Brain microvascular endothelial cell (primary cell): Measurements from ENCODE around the gene TBC1D2.

Source experiments
- DNase-seq: peaks from one replicate; pipeline ENCODE4 v3.0.0-alpha.2; 2020
- H3K27ac ChIP-seq: fragments of 250-450 bp; sonication (Bioruptor Pico); 2 replicates; pipeline ENCODE4 v1.5.1; 2020; ENCODE audit warnings: mild to moderate bottlenecking, moderate library complexity
- H3K27me3 ChIP-seq: fragments of 250-450 bp; sonication (Bioruptor Pico); replicated peaks from 2 replicates; pipeline ENCODE4 v1.5.1; 2020; ENCODE audit warnings: mild to moderate bottlenecking
- H3K36me3 ChIP-seq: fragments of 250-450 bp; sonication (Bioruptor Pico); replicated peaks from 2 replicates; pipeline ENCODE4 v1.5.1; 2020; ENCODE audit warnings: mild to moderate bottlenecking
- H3K4me3 ChIP-seq: 2 replicates; pipeline ENCODE4 v1.5.1; 2011; ENCODE audit warnings: low read depth, mild to moderate bottlenecking, control low read depth, low read length, moderate library complexity
- CTCF ChIP-seq: IDR thresholded peaks from 2 replicates; pipeline ENCODE4 v1.5.1; 2011; ENCODE audit warnings: low read depth, mild to moderate bottlenecking, moderate library complexity, low read length, control low read depth, inconsistent platforms; ENCODE audit errors: missing control alignments
- in situ Hi-C: cut with HindIII; loops from 2 replicates; pipeline ENCODE4 v1.10.0; 2017; ENCODE audit warnings: low sequenced_read_pairs, low pct_ligation_motif_present

The TBC1D2 gene

DNA sequence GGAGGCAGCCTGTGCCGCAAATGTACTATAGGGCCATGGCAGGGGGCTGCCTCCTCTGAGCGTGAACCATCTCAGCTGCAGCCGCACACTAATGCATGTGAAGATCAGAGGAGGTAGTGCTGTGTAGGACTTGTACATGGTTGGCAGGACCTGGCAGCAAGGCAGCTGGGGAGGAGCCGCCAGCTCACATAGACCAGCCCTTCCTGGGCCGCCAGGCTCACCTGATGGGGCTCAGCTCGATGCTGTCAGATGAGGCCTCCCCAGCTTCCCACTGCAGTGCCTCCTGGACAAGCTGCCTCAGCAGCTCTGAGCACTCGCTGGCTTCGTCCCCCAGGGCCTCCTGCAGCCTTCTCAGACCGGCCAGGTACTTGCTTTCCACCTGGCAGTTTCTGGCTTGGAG is 45.0 kb downstream of the TBC1D2 start:
- Histone ChIP-seq H3K27ac (no peak overlapping the region), H3K36me3 (peaks cover 43% of the 10 kb centered on the region), H3K27me3 (no peaks in the 10 kb centered on the region), H3K4me3 (no peak overlapping the region)
- TF ChIP-seq CTCF = no peak
- in situ Hi-C loops = no loop called here
- no peak for DNase-seq

GRCh38 chr9:98209530-98209929 is 45.9 kb downstream of the TBC1D2 start:
- H3K27me3 ChIP-seq = no peaks in the 10 kb centered on the region
- H3K36me3 ChIP-seq = peaks cover 43% of the 10 kb centered on the region
- in situ Hi-C loops = no loop called here
- no peak overlapping the region for H3K27ac ChIP-seq
- no peak overlapping the region for H3K4me3 ChIP-seq
- no peak for TF ChIP-seq CTCF
- no peak for DNase-seq

GRCh38 chr9:98208635-98209034 is 46.8 kb downstream of the TBC1D2 start:
- in situ Hi-C loops = no loop called here

DNA sequence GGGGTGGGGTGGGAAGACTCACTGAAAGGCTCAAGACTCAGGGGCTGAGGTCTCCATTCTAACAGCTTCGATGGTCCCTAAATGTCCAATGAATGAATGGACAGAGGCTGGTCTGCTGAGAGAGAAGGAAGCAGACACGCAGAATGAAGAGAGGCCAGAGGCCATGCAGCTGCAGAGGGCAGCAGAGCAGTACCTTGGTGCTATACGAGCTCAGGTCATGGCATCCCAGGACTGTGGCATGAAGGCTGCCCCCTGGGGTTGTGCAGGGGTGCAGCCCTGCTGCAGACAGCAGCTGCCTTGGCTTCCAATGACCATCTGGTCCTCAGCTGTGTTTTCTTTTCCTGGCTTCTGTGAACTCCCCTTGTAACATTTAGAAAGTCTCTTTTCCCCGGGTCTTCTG is 47.8 kb downstream of the TBC1D2 start:
- in situ Hi-C loops = no loop called here
- DNase-seq = no peak
- no peak for TF ChIP-seq CTCF
- Histone ChIP-seq H3K27ac (no peak overlapping the region), H3K36me3 (peaks cover 36% of the 10 kb centered on the region), H3K27me3 (no peaks in the 10 kb centered on the region), H3K4me3 (no peak overlapping the region)

More at GRCh38 chr9:98208635-98209034, 46.8 kb downstream of the TBC1D2 start:
- no peak overlapping the region for H3K27ac ChIP-seq
- H3K4me3 ChIP-seq = no peak overlapping the region
- H3K27me3 ChIP-seq = no peaks in the 10 kb centered on the region
- peaks cover 40% of the 10 kb centered on the region for H3K36me3 ChIP-seq
- DNase-seq = no peak
- TF ChIP-seq CTCF = no peak

DNA sequence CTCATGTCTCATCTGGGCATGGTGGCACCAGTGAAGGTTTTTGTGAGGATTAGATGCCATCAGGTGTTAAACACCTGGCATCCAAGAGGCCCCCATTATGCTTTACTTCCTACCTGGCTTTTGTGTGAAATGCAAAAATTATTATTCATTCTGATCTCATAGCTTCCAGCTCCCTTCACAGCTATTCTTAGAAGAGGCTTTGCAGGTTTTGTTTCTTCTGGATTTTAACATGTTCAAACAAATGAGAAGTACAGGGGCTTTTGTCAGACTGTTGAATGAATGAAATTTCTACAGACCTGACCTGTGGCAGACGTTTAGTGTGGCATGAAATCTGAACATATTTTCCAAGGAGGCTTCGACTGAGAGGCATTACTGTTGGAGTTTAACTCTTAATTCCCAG is 48.7 kb downstream of the TBC1D2 start:
- in situ Hi-C loops = no loop called here
- Histone ChIP-seq H3K36me3 (peaks cover 37% of the 10 kb centered on the region), H3K4me3 (no peak overlapping the region), H3K27me3 (no peaks in the 10 kb centered on the region), H3K27ac (no peak overlapping the region)
- no peak for TF ChIP-seq CTCF
- DNase-seq = no peak

DNA sequence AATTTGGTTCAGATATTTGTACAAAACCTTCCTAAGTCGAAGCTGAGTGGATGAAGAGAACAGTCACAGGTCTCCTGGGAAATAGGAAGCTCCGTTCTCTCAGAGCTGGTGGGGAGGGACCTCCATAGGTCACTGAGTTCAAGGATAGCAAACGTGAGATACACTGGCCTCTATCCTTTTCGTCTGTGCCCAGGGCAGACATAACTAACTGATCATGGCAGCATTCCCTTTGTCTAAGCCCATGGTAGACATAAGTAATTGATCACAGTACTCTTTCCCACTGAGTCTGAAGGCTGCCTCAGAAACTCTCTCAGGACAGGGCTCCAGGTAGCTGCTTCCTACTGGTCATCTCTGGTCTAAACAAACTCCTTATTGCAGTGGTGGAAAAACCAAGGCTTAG is 50.8 kb downstream of the TBC1D2 start:
- Histone ChIP-seq H3K36me3 (peaks cover 25% of the 10 kb centered on the region), H3K4me3 (no peak overlapping the region), H3K27ac (no peak overlapping the region), H3K27me3 (no peaks in the 10 kb centered on the region)
- no peak for TF ChIP-seq CTCF
- no peak for DNase-seq
- in situ Hi-C loops = no loop called here
